ENCODE data around the gene PLCL1. TPM values are rescaled to one million over a fixed set of nuclear protein-coding genes. Genes with fewer than 3 reads are reported as not detected.

PLCL1 gene
- polyA plus RNA-seq, 1 of the 3 experiments (the other 2 are of a cell fraction): 7.7 TPM

- no peak overlapping the region for H3K9ac ChIP-seq
- no peaks in the 10 kb centered on the region for H3K9me3 ChIP-seq
- 0 out of 2 replicates have a peak overlapping the region, but pooled peaks have one; percentile 1 for H3K4me2 ChIP-seq
- H3K27ac ChIP-seq (ENCODE audit: low read depth in 2 of 2, low read length in 1 of 2): peak overlapping the region; percentile 39 to 66; a peak in 3 of 4 replicates
- H3K4me1 ChIP-seq (ENCODE audit: control insufficient read depth in 1 of 2, insufficient read depth in 2 of 2, low read depth in 1 of 2, low read length in 1 of 2): peaks cover 0 to 11% of the 10 kb centered on the region in 2 experiments; a peak in 1 of 4 replicates
- H2AFZ ChIP-seq (ENCODE audit: low read depth): no peak overlapping the region
- 77% methylated on average over 2 of the region's 2 CpGs for WGBS (ENCODE audit: low lambda C conversion rate)
- no peak overlapping the region for H3K4me3 ChIP-seq (ENCODE audit: low read depth in 2 of 2, low read length in 1 of 2)
- no peak for TF ChIP-seq ELF1 (IDR thresholded peaks at IDR 0.05)
- no peak for TF ChIP-seq FOXJ3 (CRISPR knock-in tag; IDR thresholded peaks at IDR 0.05)
- TF ChIP-seq TAF1 (IDR thresholded peaks at IDR 0.05; ENCODE audit: borderline replicate concordance, low read depth, low read length): no peak
- TF ChIP-seq USF2 (IDR thresholded peaks at IDR 0.05; ENCODE audit: borderline replicate concordance, low read depth, low read length): no peak
- no peak for TF ChIP-seq EZH2phosphoT487 (IDR thresholded peaks at IDR 0.05; ENCODE audit: borderline replicate concordance, low read depth)
- no peak for TF ChIP-seq RXRA (IDR thresholded peaks at IDR 0.05; ENCODE audit: borderline replicate concordance, low read depth)
- no peak for TF ChIP-seq FOXM1 (IDR thresholded peaks at IDR 0.05; ENCODE audit: low read depth)
- no peak for TF ChIP-seq TEAD4 (IDR thresholded peaks at IDR 0.05; ENCODE audit: borderline replicate concordance, insufficient read depth)
- TF ChIP-seq, protein P1, sequence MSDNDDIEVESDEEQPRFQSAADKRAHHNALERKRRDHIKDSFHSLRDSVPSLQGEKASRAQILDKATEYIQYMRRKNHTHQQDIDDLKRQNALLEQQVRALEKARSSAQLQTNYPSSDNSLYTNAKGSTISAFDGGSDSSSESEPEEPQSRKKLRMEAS (IDR thresholded peaks at IDR 0.05; ENCODE audit: low read depth): no peak
- TF ChIP-seq MEF2A (IDR thresholded peaks at IDR 0.05; ENCODE audit: borderline replicate concordance, low read depth): no peak
- peaks cover 2% of the 10 kb centered on the region; the same call in 1 of the 2 replicates for H3K79me2 ChIP-seq (ENCODE audit: insufficient read depth)
- POLR2A ChIA-PET: no interaction called here
- no peak for DNase-seq
- no peaks in the 10 kb centered on the region for H3K9me2 ChIP-seq
- no peaks in the 10 kb centered on the region; the same call in 1 of the 2 replicates for H4K20me1 ChIP-seq (ENCODE audit: insufficient read depth)
- no peaks in the 10 kb centered on the region for H3K27me3 ChIP-seq (ENCODE audit: insufficient read depth)
- H3F3A ChIP-seq (replicated peaks; ENCODE audit: insufficient read depth): peaks cover 41% of the 10 kb centered on the region
- CTCF ChIA-PET: no interaction called here
- peaks cover 0 to 11% of the 10 kb centered on the region in 2 experiments for H3K36me3 ChIP-seq (replicated peaks in 1 of 2; ENCODE audit: control insufficient read depth in 1 of 2, insufficient read depth in 2 of 2, low read length in 1 of 2)
These were observed 168.2 kb downstream of the PLCL1 start for GRCh38 chr2:197972587-197972986.

GRCh38 chr2:197973772-197974171, 169.4 kb downstream of the PLCL1 start:
- peaks cover 0 to 3% of the 10 kb centered on the region in 2 experiments for H3K36me3 ChIP-seq (replicated peaks in 1 of 2; ENCODE audit: control insufficient read depth in 1 of 2, insufficient read depth in 2 of 2, low read length in 1 of 2)
- ChIA-PET CTCF (interaction anchor here (0.9 kb wide), 1 partner anchor 323 kb away, joined by 3 read pairs; no protein-coding TSS in a partner anchor), POLR2A (no interaction called here)
- peaks cover 0 to 11% of the 10 kb centered on the region in 2 experiments; a peak in 1 of 4 replicates for H3K4me1 ChIP-seq (ENCODE audit: control insufficient read depth in 1 of 2, insufficient read depth in 2 of 2, low read depth in 1 of 2, low read length in 1 of 2)
- TF ChIP-seq SMC3 (IDR thresholded peaks at IDR 0.05; ENCODE audit: low read depth, low read length) (no peak), FOSL2 (IDR thresholded peaks at IDR 0.05; ENCODE audit: borderline replicate concordance, low read depth) (peak; percentile 5; the same call in 1 of the 2 replicates)
- H3K27ac ChIP-seq (ENCODE audit: low read depth in 2 of 2, low read length in 1 of 2): no peak overlapping the region
- no peak overlapping the region for H3K4me3 ChIP-seq (ENCODE audit: low read depth in 2 of 2, low read length in 1 of 2)
- no peak overlapping the region for H2AFZ ChIP-seq (ENCODE audit: low read depth)
- no peak for DNase-seq
- H3K9me2 ChIP-seq: no peaks in the 10 kb centered on the region
- H3K9ac ChIP-seq: no peak overlapping the region
- no peaks in the 10 kb centered on the region; the same call in 1 of the 2 replicates for H4K20me1 ChIP-seq (ENCODE audit: insufficient read depth)
- no peaks in the 10 kb centered on the region for H3K9me3 ChIP-seq
- H3K4me2 ChIP-seq: no peak overlapping the region
- peaks cover 33% of the 10 kb centered on the region for H3F3A ChIP-seq (replicated peaks; ENCODE audit: insufficient read depth)
- H3K27me3 ChIP-seq (ENCODE audit: insufficient read depth): no peaks in the 10 kb centered on the region
- no peaks in the 10 kb centered on the region; the same call in 1 of the 2 replicates for H3K79me2 ChIP-seq (ENCODE audit: insufficient read depth)

Measured in SK-N-SH (cell line).